GM12878 (cell line): ENCODE results near the gene ABI1. TPM values are rescaled to one million over a fixed set of nuclear protein-coding genes. Genes with fewer than 3 reads are reported as not detected.

Experiments used
- ATAC-seq: fragments of 200-7000 bp; cut with Tn5 transposase; 3 replicates; pipeline ENCODE4 v1.9.1; 2020; ENCODE audit warnings: mild to moderate bottlenecking, moderate library complexity
- BruUV-seq: library from RNA; stranded (reverse); fragments of 400-500 nt; replicated peaks from 2 replicates; lab custom pipeline; 2021; lab: Mats Ljungman, UMichigan
- CTCF ChIA-PET: fragments of 300-600 bp; sonication (Branson Sonifier 250); formaldehyde crosslinking; extraction: SDS; loops from one replicate; lab custom pipeline; 2021; ENCODE audit warnings: inconsistent platforms; lab: Yijun Ruan, JAX
- POLR2A ChIA-PET: fragments of 350-600 bp; formaldehyde crosslinking; extraction: SDS; loops from one replicate; lab custom pipeline; 2021; ENCODE audit warnings: inconsistent platforms; lab: Charles Lee
- RAD21 ChIA-PET: fragments of 300-600 bp; sonication (Branson Sonifier 250); formaldehyde crosslinking; loops from one replicate; lab custom pipeline; 2023; ENCODE audit warnings: antibody characterized with exemption; ENCODE audit not compliant: unreplicated experiment; lab: Charles Lee
- SMC1A ChIA-PET: fragments of 300-600 bp; sonication (Branson Sonifier 250); formaldehyde crosslinking; loops from one replicate; lab custom pipeline; 2023; ENCODE audit not compliant: unreplicated experiment, uncharacterized antibody; lab: Charles Lee
- DNase-seq: peaks from one replicate; pipeline ENCODE4 v3.0.0-alpha.2; 2011; ENCODE audit warnings: low read depth, low spot score
- FAIRE-seq: peaks from 3 replicates; lab custom pipeline; 2011; peaks lifted over from hg19 to GRCh38; lab: Jason Lieb, UNC
- H2AFZ ChIP-seq: 2 replicates; pipeline ENCODE4 v1.6.0; 2011; ENCODE audit warnings: low read depth, low read length, control low read depth; ENCODE audit not compliant: control insufficient read depth
- H3K27ac ChIP-seq: 2 replicates; pipeline ENCODE4 v1.5.1; 2011; ENCODE audit warnings: control low read depth; ENCODE audit not compliant: control insufficient read depth, insufficient read depth
- H3K27me3 ChIP-seq, 2 experiments: replicated peaks in 1 of 2; 2 replicates each; pipeline versions ENCODE4 v1.6.0 to v1.6.1; 2011; ENCODE audit warnings: low read length in 1 of 2; ENCODE audit not compliant: control insufficient read depth in 2 of 2, insufficient read depth in 2 of 2
- H3K36me3 ChIP-seq, 2 experiments: 2 replicates each; pipeline ENCODE4 v1.5.1; 2011; ENCODE audit warnings: low read length in 1 of 2; ENCODE audit not compliant: control insufficient read depth in 2 of 2, insufficient read depth in 2 of 2
- H3K4me1 ChIP-seq: 2 replicates; pipeline ENCODE4 v1.6.1; 2011; ENCODE audit warnings: mild to moderate bottlenecking, low read length, moderate library complexity, mixed read lengths; ENCODE audit not compliant: control insufficient read depth, insufficient read depth
- H3K4me2 ChIP-seq: 2 replicates; pipeline ENCODE4 v1.6.0; 2011; ENCODE audit warnings: control low read depth; ENCODE audit not compliant: control insufficient read depth, insufficient read depth
- H3K4me3 ChIP-seq: fragments of 200-600 bp; sonication (generic); 2 replicates; pipeline ENCODE4 v1.5.1; 2016
- H3K79me2 ChIP-seq: 2 replicates; pipeline ENCODE4 v1.6.0; 2011; ENCODE audit warnings: low read length; ENCODE audit not compliant: control insufficient read depth, insufficient read depth
- H3K9ac ChIP-seq: 2 replicates; pipeline ENCODE4 v1.8.0; 2011; ENCODE audit warnings: low read length, control low read depth, mixed read lengths; ENCODE audit not compliant: control insufficient read depth, insufficient read depth
- H3K9me3 ChIP-seq: replicated peaks from 3 replicates; pipeline ENCODE4 v1.5.1; 2011; ENCODE audit warnings: mild to moderate bottlenecking, low read length; ENCODE audit not compliant: control insufficient read depth, insufficient read depth
- H4K20me1 ChIP-seq: 2 replicates; pipeline ENCODE4 v1.6.0; 2011; ENCODE audit not compliant: control insufficient read depth, insufficient read depth
- BACH1 ChIP-seq: fragments of 450-650 bp; IDR thresholded peaks from 2 replicates; pipeline ENCODE4 v1.6.1; 2017; ENCODE audit warnings: mild to moderate bottlenecking, borderline replicate concordance
- CBFB ChIP-seq: IDR thresholded peaks from 2 replicates; pipeline ENCODE4 v1.6.1; 2016; ENCODE audit warnings: antibody characterized with exemption, low read depth
- ESRRA ChIP-seq: IDR thresholded peaks from 2 replicates; pipeline ENCODE4 v1.6.1; 2012; ENCODE audit warnings: mild to moderate bottlenecking, low read length, improper control_type of control experiment
- JUND ChIP-seq: IDR thresholded peaks from 2 replicates; pipeline ENCODE4 v1.6.1; 2012; ENCODE audit warnings: low read depth, mild to moderate bottlenecking, low read length, improper control_type of control experiment, moderate library complexity
- MEF2B ChIP-seq: fragments of 450-650 bp; IDR thresholded peaks from 2 replicates; pipeline ENCODE4 v1.6.1; 2018; ENCODE audit warnings: mild to moderate bottlenecking, moderate library complexity; ENCODE audit not compliant: partially characterized antibody, poor library complexity, severe bottlenecking
- MXI1 ChIP-seq: fragments of 150-350 bp; IDR thresholded peaks from 2 replicates; pipeline ENCODE4 v1.6.1; 2011; ENCODE audit warnings: low read depth, mild to moderate bottlenecking, inconsistent platforms, low read length, improper control_type of control experiment
- MYB ChIP-seq: fragments of 150-350 bp; IDR thresholded peaks from 2 replicates; pipeline ENCODE4 v1.6.1; 2014; ENCODE audit warnings: mild to moderate bottlenecking, low read depth, low read length, borderline replicate concordance
- RAD51 ChIP-seq: fragments of 450-650 bp; IDR thresholded peaks from 2 replicates; pipeline ENCODE4 v1.6.1; 2016; ENCODE audit warnings: moderate library complexity, mild to moderate bottlenecking, inconsistent platforms
- SUPT20H ChIP-seq: IDR thresholded peaks from 2 replicates; pipeline ENCODE4 v1.6.1; 2011; ENCODE audit warnings: low read depth, mild to moderate bottlenecking, low read length, moderate library complexity, borderline replicate concordance; ENCODE audit not compliant: control insufficient read depth
- ZNF217 ChIP-seq: fragments of 450-650 bp; IDR thresholded peaks from 2 replicates; pipeline ENCODE4 v1.6.1; 2017; ENCODE audit warnings: antibody characterized with exemption, mild to moderate bottlenecking
- ZZZ3 ChIP-seq: IDR thresholded peaks from 2 replicates; pipeline ENCODE4 v1.6.1; 2011; ENCODE audit warnings: low read depth; ENCODE audit not compliant: control insufficient read depth, insufficient read length
- WGBS: methylation state at CpG from one replicate; pipeline ENCODE4 v1.1.6; 2016; ENCODE audit warnings: low lambda C conversion rate; ENCODE audit not compliant: insufficient replicate concordance, insufficient coverage; ENCODE audit errors: missing lambda C conversion rate; 5-methylcytosine and 5-hydroxymethylcytosine counted together
- in situ Hi-C: fragments of 300-500 bp; cut with MboI; formaldehyde crosslinking; loops from 9 replicates; pipeline ENCODE4 v1.14.3; 2018; ENCODE audit warnings: mixed read lengths
- intact Hi-C: fragments of 100-400 bp; cut with micrococcal nuclease; formaldehyde crosslinking; loops from one replicate; pipeline ENCODE4 v1.14.2; 2022; ENCODE audit not compliant: unreplicated experiment
- polyA plus RNA-seq, 11 experiments: library from polyadenylated mRNA; depleted of rRNA in 4 of 11; unstranded in 6 of 11; stranded (reverse) in 5 of 11; fragments of >200 nt; fragmentation: Nextera tagmentation in 4 of 11; fragmentation: Illumina TruSeq in 1 of 11; extraction: Ambion mirVana in 4 of 11; extraction: Trizol in 1 of 11; gene quantifications; 1 replicate in 1 of 11; 2 replicates in 10 of 11; pipeline versions ENCODE4 v1.2.1 to v1.2.3, GENCODE V29; 2011 to 2016; ENCODE audit warnings: inconsistent platforms in 2 of 11, missing spikeins in 2 of 11, low read depth in 1 of 11
- total RNA-seq, 4 experiments: library from RNA; depleted of rRNA in 3 of 4; stranded (reverse); fragments of >200 nt in 3 of 4; fragmentation: Illumina TruSeq in 1 of 4; extraction: Trizol in 1 of 4; gene quantifications; 2 replicates each; pipeline versions ENCODE4 v1.2.1 to v1.2.3, GENCODE V29; 2013 to 2021
- TF ChIP-seq, protein P1 (sequence below), 3 experiments: IDR thresholded peaks in 2 of 3; conservative IDR thresholded peaks in 1 of 3; 2 replicates each; pipeline ENCODE4 v1.5.1; 2011; ENCODE audit warnings: low read depth in 3 of 3, low read length in 3 of 3, mild to moderate bottlenecking in 3 of 3, control low read depth in 2 of 3, moderate library complexity in 2 of 3, inconsistent platforms in 1 of 3, mixed read lengths in 1 of 3; ENCODE audit not compliant: control insufficient read depth in 2 of 3, insufficient read depth in 1 of 3; ENCODE audit errors: extremely low read depth in 1 of 3

ABI1 gene
- total and polyA plus RNA-seq, 10 of the 15 experiments (the other 5 are each of a cell fraction or from before 2014, with no cell fraction given): 31.2 to 73.2 (median 50.7) TPM

GRCh38 chr10:26858707-26859034, 2.1 kb downstream of the ABI1 start:
- Histone ChIP-seq H3K9me3 (no peaks in the 10 kb centered on the region), H3K4me2 (peak overlapping the region; percentile 76), H3K79me2 (peaks cover 70% of the 10 kb centered on the region), H3K4me3 (peak overlapping the region; percentile 91), H3K9ac (peak overlapping the region; percentile 88), H3K27me3 (no peaks in the 10 kb centered on the region), H3K27ac (peak overlapping the region; percentile 92), H3K36me3 (no peaks in the 10 kb centered on the region), H3K4me1 (peaks cover 4% of the 10 kb centered on the region; the same call in 1 of the 2 replicates), H2AFZ (no peak overlapping the region), H4K20me1 (no peaks in the 10 kb centered on the region)
- DNase-seq: no peak
- ChIA-PET SMC1A (interaction anchor here (1.4 to 1.6 kb wide), 2 partner anchors 59 to 118 kb away, joined by 5 to 8 read pairs; no protein-coding TSS in a partner anchor), CTCF (interaction anchor here (1.0 to 1.4 kb wide), 2 partner anchors 104 to 123 kb away, joined by 3 to 6 read pairs; no protein-coding TSS in a partner anchor), RAD21 (interaction anchor here (1.2 to 1.6 kb wide), 2 partner anchors 119 to 122 kb away, joined by 3 to 11 read pairs; no protein-coding TSS in a partner anchor), POLR2A (interaction anchor here (0.6 kb wide), 1 partner anchor 41 kb away, joined by 3 read pairs; no protein-coding TSS in a partner anchor)
- intact Hi-C loops: loop anchor here (5.0 kb wide), 1 partner anchor 101 kb away; no protein-coding TSS in a partner anchor
- ATAC-seq: no peak
- WGBS: 3% methylated on average over 2 of the region's 2 CpGs
- peak; percentile 41; the same call in 1 of the 2 replicates for TF ChIP-seq MXI1
- TF ChIP-seq CBFB: no peak
- TF ChIP-seq MYB: no peak
- BruUV-seq: no TSS peak
- in situ Hi-C loops: loop anchor here (10.0 kb wide), 1 partner anchor 114 kb away; no protein-coding TSS in a partner anchor
- no peak for FAIRE-seq

DNA sequence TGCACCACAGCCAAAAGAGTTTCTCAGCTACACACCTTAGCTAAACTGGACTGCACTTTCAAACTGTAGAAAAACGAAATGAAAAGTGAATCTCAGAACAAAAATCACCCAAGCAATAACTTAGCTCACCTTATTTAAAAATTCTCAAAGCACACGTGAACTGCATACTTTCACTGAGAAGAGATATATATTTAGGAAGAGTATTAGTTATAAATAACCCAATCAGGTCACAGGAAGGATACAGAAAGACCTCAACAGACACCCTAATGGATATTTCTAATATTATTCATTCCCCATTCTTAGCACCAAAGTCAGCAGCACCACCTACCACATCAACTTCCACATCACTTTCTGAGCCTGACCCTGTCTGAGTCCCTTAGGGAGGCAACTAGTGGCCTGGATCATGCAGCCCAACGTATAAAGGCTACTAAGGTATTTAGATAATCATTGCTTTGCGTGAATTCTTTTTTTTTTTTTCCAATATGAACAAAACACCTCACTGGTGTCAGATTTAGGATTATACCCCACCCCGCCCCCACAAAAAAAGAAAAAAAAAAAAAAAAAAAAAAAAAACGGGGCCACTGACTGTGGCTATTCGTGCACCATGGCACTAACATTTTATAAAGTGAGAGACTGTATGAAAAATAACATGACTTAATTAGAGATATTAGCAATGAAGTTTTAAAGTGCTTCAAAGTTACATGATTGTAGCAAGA, 2.6 kb downstream of the ABI1 start:
- no peaks in the 10 kb centered on the region for H3K27me3 ChIP-seq
- BruUV-seq: no TSS peak
- no peaks in the 10 kb centered on the region for H4K20me1 ChIP-seq
- RAD21 ChIA-PET: interaction anchor here (0.7 to 2.9 kb wide), 14 partner anchors 14 to 502 kb away, joined by 3 to 27 read pairs (median 4); partner anchors contain the start of gene YME1L1
- peak overlapping the region; percentile 76 for H3K4me2 ChIP-seq
- in situ Hi-C loops: loop anchor here (10.0 kb wide), 1 partner anchor 113 kb away; no protein-coding TSS in a partner anchor
- H3K79me2 ChIP-seq: peaks cover 75% of the 10 kb centered on the region
- peak overlapping the region; percentile 92 for H3K27ac ChIP-seq
- no peaks in the 10 kb centered on the region for H3K36me3 ChIP-seq
- CTCF ChIA-PET: interaction anchor here (0.7 to 2.7 kb wide), 10 partner anchors 25 to 484 kb away, joined by 3 to 10 read pairs (median 4); partner anchors contain the start of gene YME1L1
- POLR2A ChIA-PET: interaction anchor here (0.6 to 2.0 kb wide), 9 partner anchors 13 to 665 kb away, joined by 3 to 14 read pairs (median 3); no protein-coding TSS in a partner anchor
- intact Hi-C loops: loop anchor here (5.0 kb wide), 1 partner anchor 101 kb away; no protein-coding TSS in a partner anchor
- H2AFZ ChIP-seq: no peak overlapping the region
- H3K9ac ChIP-seq: peak overlapping the region; percentile 88; the same call in 1 of the 2 replicates
- DNase-seq (peak; percentile 68), FAIRE-seq (peak; percentile 59), ATAC-seq (peak; percentile 26)
- peak overlapping the region; percentile 91 for H3K4me3 ChIP-seq
- WGBS: 0% methylated on average over 7 of the region's 7 CpGs
- SMC1A ChIA-PET: interaction anchor here (0.6 to 2.9 kb wide), 21 partner anchors 8 to 296 kb away, joined by 3 to 20 read pairs (median 5); partner anchors contain the start of gene YME1L1
- no peaks in the 10 kb centered on the region; the same call in 2 of the 3 replicates for H3K9me3 ChIP-seq
- H3K4me1 ChIP-seq: peaks cover 4% of the 10 kb centered on the region; the same call in 1 of the 2 replicates
- TF ChIP-seq ZNF217 (no peak), RAD51 (no peak; the same call in 1 of the 2 replicates), MEF2B (peak; percentile 55), ZZZ3 (no peak), JUND (no peak), BACH1 (no peak), ESRRA (no peak), SUPT20H (no peak)
- TF ChIP-seq, protein P1, sequence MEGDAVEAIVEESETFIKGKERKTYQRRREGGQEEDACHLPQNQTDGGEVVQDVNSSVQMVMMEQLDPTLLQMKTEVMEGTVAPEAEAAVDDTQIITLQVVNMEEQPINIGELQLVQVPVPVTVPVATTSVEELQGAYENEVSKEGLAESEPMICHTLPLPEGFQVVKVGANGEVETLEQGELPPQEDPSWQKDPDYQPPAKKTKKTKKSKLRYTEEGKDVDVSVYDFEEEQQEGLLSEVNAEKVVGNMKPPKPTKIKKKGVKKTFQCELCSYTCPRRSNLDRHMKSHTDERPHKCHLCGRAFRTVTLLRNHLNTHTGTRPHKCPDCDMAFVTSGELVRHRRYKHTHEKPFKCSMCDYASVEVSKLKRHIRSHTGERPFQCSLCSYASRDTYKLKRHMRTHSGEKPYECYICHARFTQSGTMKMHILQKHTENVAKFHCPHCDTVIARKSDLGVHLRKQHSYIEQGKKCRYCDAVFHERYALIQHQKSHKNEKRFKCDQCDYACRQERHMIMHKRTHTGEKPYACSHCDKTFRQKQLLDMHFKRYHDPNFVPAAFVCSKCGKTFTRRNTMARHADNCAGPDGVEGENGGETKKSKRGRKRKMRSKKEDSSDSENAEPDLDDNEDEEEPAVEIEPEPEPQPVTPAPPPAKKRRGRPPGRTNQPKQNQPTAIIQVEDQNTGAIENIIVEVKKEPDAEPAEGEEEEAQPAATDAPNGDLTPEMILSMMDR (IDR thresholded peaks at IDR 0.05 in 2 of 3, conservative IDR thresholded peaks at IDR 0.05 in 1 of 3; ENCODE audit: control insufficient read depth in 2 of 3, extremely low read depth in 1 of 3, insufficient read depth in 1 of 3, low read depth in 3 of 3, low read length in 3 of 3): 0 out of 6 replicates have a peak, but pooled peaks of 1 of the 3 experiments have one; percentile 12
